Hindlimb muscle (tissue), 1 donor: ENCODE measurements around the gene KRTAP4-7. TPM values are rescaled to one million over a fixed set of nuclear protein-coding genes. Genes with fewer than 3 reads are reported as not detected.
"Not testable (repeated sequence)": the region's sequence is repeated elsewhere in the genome, so short reads cannot be mapped to it uniquely, and the experiment has no call there.

ENCODE experiments used
- DNase-seq: peaks from one replicate; pipeline ENCODE4 v3.0.0-alpha.2; 2013
- polyA plus RNA-seq: library from polyadenylated mRNA; unstranded; fragments of 120-200 nt; gene quantifications from one replicate; pipeline ENCODE4 v1.2.1, GENCODE V29; 2013; ENCODE audit not compliant: insufficient read length

The KRTAP4-7 gene
- polyA plus RNA-seq, 1 donor, result not detected

DNA sequence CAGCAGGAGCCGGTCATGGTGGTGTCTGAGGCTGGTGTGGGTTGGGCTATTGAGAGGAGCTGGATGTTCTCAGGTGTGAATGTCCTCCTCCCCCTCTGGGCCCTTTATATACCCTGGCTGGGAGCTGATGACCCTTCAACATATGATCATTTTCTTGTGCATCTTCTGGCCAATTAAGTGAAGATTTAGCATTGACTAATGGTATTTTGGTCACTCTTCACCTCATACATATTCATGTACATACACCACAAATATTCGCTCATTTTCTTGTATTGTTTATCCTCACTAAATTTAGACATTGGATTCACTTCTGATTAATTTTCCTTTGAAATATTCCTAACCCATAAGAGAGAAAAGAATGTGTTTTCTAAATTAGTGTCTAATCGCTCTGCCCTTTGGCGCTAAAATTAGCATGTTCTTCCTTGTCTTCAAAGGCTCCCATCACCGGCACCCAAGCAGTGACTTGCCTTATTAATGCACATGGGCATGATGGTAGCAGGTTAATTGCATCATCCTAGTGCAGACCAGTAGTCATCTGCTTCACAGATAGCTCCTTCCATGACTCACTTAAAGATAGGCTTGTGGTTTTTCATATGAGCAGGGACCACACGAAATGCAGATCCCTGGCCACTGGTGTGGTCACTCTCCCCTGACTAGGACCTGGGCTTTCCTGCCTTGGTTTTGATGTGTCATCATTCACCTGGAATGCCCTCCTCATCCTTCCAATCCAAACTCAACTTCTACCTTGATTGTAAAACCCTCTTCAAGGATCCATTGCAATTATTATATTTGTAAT is 17.9 kb upstream of the KRTAP4-7 start, which contains the start of gene KRTAP2-4:
KRTAP2-4 (minus strand) TSS at position 51 of the 796 bp plus-strand sequence; CDS start at position 17, 34 bp downstream.
- DNase-seq, result no peak

DNA sequence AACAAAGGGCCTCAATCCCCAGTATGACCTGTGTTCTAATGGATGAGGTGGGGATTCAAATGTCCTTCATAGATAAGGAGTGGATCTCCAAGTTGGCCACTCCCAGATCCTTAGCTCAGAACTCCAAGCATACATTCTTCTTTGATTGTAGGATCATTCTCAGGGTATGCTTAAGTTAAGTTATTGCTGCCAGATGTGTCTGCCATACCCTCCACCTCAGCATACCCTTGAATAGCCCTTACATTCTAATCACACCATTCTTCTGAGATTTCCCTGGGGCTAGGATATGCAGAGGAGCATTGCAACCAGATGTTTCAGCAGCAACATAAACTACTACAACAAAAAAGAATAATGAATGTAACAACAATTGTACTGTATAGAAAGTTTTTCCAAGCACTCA is 16.7 kb upstream of the KRTAP4-7 start:
- no peak for DNase-seq

DNA sequence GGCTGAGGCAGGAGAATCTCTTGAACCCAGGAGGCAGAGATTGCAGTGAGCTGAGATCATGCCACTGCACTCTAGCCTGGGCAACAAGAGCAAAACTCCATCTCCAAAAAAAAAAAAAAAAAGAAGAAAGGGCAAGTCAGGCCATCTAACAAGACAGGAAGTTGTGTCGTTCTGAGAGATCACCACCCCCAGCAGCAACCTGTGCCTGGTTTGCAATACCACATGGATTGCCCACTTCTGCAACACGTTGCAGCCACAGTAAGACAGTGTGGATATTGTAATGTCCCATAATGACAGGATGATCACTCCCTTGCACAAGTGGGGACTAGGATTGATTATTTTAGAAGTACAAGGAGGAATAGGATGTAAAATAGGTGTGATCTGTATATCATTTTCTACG is 14.9 kb upstream of the KRTAP4-7 start:
- DNase-seq, result no peak

DNA sequence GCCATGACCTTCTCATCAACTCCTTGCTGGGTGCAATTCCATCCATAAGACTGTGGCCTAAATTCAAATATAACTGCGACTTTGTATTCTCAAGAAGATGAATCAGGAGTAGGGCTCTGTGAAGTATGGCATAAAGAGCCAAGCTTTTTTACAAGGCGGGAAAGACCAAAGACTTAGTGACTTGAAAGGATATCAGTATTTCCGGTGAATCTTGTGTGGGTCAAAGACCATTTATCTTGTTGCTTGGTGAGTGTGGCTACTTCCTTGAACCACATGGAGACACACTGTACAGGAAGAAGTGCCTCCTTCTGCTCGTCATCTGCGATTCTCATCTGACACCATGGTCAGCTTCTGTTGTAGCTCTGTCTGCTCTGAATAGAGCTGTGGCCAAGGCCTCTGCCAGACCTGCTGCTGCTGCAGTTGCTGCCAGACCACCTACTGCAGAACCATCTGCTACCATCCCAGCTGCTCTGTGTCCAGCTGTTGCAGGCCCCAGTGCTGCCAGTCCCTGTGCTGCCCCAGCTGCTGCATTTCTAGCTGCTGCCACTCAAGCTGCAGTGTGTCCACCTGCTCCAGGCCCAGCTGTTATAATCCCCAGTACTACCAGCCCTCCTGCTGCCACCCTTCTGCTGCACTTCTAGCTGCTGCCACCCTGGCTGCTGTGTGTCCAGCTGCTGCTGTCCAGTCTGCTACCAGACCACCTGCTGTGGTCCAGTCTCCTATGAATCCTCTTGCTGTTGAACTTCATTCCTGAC is 12.2 kb upstream of the KRTAP4-7 start:
- DNase-seq, result no peak

DNA sequence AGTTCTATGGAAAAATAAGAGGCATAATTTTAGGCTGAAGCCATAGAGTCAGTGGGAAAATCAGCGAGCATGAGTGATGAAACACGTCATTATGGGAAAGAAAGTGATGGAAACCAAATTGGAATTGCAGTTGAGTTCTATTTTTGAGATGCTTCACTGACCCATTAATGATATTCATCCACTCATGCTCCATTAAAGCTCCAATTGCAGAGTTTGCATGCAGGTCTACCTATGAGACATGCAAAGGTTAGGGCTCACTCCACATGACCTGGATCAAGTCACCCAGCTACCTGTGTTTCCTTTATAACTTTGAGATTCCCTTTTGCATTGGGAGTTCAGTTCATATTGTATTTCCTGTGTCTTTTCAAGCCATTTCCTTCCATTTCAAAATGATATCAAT is 10.3 kb upstream of the KRTAP4-7 start:
- DNase-seq, result no peak

DNA sequence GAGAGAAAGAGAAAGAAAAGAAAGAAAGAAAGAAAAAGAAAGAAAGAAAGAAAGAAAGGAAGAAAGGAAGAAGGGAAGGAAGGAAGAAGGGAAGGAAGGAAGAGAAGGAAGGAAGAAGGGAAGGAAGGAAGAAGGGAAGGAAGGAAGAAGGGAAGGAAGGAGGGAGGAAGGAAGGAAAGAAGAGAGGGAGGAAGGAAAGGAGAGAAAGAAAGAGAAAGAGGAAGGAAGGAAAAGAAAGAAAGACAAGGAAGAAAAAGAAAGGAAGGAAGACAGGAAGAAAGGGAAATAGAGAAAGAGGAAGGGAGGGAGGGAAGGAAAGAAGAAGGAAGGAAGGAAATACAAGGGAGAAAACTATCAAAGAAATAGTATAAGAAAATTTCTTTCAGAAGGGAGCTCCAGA is 7.2 kb upstream of the KRTAP4-7 start:
- DNase-seq, result no peak

DNA sequence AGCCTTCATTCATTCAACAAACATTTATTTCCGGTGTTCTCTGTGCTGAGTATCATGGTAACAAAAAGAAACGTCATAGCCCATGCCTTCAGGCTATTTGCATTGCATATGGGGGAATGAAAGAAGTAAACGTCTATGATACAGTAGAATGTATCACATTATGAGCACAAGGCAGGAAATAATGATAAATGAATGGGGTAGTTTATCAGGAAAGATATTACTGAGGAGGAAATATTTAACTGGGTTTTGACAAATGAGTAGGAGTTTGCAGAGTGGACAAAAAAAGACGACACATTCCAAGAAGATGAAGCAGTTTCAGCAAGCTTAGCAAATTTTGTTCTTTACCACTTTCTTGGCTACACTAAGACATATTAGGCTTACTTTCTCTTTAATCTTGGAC is 1.3 kb upstream of the KRTAP4-7 start:
- DNase-seq, result no peak

DNA sequence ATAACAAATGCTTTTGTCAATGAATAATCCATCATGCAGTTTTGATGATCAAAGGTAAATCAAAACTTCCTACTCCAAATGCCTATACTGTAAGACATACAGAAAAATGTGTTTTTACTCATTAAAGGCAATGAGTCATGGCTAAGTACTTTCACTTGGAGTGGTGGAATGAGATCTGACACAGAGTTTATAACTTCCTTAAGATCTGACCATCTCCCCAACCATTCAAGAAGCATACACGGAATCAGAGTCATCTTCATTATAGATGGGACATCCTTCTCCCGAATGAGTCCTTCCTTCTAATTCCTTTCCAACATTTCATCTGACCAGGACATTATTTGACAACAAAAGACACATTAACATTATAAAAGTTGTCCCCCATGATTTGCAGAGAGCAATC is 523 bp upstream of the KRTAP4-7 start:
- DNase-seq, result not testable (repeated sequence)

DNA sequence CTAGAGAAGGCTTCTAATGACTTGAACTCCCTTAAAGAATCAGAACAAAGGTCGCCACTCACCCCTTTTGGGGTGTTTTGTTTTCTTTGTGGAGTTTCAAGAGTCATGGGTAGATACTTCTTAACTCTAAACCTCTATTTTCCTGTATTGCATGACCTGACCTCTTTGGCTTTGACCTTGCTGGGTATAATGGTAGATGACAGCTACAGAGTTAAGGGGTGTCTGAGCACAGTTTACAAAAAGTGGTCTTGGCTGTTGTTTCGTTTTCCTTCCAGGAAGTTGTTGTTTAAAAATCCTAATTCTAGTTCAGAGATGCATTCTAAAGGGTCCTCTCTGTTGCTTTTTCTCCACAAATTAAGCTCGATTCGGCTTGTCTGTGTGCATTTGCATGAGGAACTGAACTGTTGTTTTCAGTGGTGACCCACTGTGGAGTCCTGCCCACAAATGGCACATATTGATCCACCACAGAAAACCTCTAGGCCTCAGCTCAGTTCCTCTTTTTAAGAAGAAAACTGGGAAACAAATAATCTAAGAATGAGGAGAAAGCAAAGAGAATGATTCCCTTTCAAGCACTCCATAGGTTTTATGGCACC is 4.9 kb downstream of the KRTAP4-7 start:
- not testable (repeated sequence) for DNase-seq

DNA sequence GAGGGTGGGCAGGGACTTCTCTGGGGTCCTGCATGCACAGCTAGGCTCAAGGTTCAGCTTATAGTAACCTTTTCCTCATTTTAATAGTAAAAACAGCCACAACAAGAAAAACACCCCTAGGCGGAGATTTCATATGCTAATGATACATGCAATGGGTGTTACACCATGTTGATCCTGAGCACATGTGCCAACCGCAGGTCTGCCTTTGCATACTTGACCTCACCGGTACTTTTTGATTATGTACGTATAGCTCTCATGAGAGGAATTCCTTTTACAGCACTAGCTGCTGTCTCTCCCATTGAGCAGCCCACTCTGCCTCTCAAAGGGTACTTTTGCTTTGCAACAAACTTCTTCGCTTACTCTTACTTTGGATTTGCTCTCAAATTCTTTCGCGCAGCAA is 12.1 kb downstream of the KRTAP4-7 start:
- no peak for DNase-seq

DNA sequence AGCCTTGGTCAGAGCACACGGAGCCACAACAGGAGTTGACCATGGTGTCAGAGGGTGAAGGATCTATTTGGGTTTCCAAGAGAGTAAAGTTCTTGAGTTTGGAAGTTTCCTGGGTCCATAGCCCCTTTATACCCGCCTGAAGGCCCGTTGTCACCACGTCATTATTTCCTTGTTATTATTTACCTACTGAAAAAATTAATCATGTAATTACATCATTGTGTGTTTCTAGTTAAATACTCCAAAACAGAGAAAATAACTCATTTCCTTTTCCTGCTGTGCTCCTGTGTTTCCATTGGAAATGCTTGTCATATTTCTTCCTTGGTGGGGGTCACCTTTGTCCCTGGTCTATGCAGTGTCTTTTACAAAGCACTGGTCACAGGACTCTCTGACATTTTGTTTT is 14.1 kb downstream of the KRTAP4-7 start, which contains the start of gene KRTAP4-8:
KRTAP4-8 (minus strand) TSS at position 101 of the 400 bp plus-strand sequence; CDS start at position 43, 58 bp downstream.
- DNase-seq, result no peak

DNA sequence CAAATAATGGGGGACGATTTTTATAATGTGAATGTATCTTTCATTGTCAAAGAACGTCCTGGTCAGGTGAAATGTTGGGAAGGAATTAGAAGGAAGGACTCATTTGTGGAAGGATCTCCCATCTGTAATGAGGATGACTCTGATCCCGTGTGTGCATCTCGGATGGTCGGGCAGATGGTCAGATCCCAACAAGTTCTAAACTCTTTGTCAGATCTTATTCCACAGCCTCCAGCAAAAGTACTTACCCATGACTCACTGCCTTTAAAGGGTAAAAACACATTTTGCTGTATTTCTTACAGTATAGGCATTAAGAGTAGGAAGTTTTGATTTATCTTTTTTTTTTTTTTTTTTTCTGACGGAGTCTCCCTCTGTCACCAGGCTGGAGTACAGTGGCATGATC is 14.5 kb downstream of the KRTAP4-7 start:
- DNase-seq, result no peak

DNA sequence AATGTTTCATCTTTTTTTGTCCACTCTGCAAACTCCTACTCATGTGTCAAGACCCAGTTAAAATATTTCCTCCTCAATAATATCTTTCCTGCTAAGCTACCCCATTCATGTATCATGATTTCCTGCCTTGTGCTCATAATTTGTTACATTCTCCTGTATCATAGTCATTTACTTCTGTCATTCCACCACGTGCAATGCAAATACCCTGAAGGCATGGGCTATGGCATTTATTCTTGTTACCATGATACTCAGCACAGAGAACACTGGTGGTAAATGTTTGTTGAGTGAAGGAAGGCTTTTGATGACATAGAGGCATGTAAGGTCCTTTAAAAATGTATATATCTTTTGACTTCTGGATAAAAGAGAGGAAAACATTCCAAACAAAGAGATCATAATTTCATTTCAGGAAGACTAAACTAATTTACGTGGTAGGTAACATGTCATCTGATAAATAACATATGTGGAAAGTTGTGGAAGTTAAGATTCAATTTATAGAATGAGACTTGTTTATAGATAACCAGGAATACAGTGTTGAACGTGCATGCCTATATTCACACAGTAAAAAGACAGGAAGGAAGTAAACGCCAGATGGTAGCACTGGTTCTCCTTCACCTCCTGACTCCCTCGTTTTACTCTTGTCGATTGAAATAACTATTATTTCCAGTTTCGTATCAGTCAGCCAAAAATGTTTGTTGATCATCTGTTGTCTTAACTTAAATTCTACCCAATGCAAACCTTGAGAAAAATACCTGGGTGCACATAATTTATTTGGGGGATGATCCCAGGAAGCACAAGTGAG is 15.9 kb downstream of the KRTAP4-7 start:
- DNase-seq, result not testable (repeated sequence)

DNA sequence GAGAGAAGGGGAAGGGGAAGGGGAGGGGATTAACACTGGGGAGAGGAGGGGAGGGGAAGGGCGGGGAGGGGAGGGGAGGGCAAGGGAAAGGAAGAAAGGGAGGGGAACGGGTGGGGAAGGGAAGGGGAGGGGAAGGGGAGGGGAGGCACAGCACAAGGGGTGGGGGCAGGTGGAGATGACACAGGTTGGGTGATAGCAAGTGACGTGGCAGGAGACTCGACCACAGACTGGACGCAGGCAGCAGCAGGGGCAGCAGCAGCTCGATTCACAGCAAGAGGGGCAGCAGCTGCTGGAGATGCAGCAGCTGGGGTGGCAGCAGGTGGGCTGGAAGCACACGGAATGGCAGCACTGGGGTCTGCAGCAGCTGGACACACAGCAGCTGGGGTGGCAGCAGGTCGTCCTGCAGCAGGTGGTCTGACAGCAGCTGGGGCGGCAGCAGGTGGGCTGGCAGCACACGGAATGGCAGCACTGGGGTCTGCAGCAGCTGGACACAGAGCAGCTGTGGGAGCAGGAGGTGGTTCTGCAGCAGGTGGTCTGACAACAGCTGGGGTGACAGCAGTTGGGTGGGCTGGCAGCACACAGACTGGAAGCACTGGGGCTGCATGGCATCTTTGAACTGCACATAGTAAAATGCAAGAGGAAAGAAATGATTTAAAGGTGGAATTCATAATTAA is 17.8 kb downstream of the KRTAP4-7 start, which contains the start of gene KRTAP4-16:
KRTAP4-16 (minus strand) TSS at position 624 of the 674 bp plus-strand sequence; CDS start at position 624, 0 bp downstream.
- DNase-seq, result no peak

DNA sequence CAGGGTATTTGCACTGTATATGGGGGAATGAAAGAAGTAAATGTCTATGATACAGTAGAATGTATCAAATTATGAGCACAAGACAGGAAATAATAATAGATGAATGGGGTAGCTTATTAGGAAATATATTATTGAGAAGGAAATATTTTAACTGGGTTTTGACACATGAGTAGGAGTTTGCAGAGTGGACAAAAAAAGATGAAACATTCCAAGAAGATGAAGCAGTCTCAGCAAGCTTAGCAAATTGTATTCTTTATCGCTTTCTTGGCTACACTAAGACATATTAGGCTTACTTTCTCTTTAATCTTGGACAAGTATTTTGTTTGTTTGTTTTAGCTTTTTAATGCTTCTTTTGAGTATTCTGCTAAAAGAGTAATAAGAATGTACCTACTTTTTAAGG is 19.9 kb downstream of the KRTAP4-7 start:
- DNase-seq, result no peak

DNA sequence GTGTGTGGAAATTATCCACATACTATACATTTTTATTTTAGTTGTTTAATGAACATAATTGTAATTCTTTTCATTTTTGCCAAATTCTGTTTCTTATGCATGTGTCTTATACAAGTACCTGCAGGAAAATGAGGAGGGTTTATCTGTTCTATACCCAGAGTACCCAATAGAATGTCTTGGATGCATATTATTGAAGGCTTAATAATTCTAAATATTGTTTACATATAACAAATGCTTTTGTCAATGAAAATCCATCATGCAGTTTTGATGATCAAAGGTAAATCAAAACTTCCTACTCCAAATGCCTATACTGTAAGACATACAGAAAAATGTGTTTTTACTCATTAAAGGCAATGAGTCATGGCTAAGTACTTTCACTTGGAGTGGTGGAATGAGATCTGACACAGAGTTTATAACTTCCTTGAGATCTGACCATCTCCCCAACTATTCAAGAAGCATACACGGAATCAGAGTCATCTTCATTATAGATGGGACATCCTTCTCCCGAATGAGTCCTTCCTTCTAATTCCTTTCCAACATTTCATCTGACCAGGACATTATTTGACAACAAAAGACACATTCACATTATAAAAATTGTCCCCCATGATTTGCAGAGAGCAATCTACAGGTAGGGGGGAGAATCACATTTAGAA is 20.6 kb downstream of the KRTAP4-7 start:
- not testable (repeated sequence) for DNase-seq

DNA sequence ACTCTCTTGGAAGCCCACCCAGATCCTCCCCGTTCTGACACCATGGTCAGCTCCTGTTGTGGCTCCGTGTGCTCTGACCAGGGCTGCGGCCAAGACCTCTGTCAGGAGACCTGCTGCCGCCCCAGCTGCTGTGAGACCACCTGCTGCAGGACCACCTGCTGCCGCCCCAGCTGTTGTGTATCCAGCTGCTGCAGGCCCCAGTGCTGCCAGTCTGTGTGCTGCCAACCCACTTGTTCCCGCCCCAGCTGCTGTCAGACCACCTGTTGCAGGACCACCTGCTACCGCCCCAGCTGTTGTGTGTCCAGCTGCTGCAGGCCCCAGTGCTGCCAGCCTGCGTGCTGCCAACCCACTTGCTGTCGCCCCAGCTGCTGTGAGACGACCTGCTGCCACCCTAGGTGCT is 21.4 kb downstream of the KRTAP4-7 start, which contains the start of gene KRTAP4-9:
KRTAP4-9 (plus strand) TSS at position 43 of the 400 bp plus-strand sequence; CDS start at position 43, 0 bp downstream.
- not testable (repeated sequence) for DNase-seq

DNA sequence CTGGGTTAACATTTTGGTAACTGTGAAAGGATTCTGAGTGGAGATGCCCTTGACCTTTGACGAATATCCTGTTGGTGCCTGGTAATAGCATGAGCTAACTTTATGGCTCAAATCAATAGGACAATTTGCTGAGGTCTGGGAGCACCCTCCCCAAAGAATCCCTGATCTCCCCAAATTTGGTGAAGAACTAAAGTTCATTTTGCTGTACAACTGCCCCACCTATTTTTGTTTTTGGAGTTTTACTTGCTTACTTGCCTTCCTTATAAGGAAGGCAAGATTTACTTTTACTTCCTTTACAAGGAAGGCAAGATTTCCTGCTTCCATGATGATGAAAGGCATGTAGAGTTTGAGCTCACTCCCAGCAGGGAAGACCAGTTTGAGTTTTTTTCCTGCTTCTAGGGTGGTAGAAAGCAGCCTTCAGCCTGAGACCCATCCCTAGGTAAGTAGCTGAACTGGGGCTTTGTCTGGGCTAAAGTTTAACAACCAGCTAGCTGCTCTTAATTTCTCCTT is 24.0 kb downstream of the KRTAP4-7 start:
- no peak for DNase-seq

DNA sequence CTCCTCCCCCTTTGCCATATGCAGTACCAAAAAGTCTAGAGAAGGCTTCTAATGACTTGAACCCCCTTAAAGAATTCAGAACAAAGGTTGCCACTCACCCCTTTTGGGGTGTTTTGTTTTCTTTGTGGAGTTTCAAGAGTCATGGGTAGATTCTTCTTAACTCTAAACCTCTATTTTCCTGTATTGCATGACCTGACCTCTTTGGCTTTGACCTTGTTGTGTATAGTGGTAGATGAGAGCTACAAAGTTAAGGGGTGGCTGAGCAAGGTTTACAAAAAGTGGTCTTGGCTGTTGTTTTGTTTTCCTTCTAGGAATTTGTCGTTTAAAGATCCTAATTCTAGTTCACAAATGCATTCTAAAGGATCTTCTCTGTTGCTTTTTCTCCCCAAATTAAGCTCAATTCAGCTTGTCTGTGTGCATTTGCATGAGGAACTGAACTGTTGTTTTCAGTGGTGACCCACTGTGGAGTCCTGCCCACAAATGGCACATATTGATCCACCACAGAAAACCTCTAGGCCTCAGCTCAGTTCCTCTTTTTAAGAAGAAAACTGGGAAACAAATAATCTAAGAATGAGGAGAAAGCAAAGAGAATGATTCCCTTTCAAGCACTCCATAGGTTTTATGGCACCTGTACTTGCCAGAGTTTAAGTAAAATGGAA is 24.9 kb downstream of the KRTAP4-7 start:
- not testable (repeated sequence) for DNase-seq
